Measurements from ENCODE around the gene ZNF672. TPM values are rescaled to one million over a fixed set of nuclear protein-coding genes. Genes with fewer than 3 reads are reported as not detected.

ZNF672 gene
- total RNA-seq, 1 donor from 2014 or later, result 27.6 TPM

DNA sequence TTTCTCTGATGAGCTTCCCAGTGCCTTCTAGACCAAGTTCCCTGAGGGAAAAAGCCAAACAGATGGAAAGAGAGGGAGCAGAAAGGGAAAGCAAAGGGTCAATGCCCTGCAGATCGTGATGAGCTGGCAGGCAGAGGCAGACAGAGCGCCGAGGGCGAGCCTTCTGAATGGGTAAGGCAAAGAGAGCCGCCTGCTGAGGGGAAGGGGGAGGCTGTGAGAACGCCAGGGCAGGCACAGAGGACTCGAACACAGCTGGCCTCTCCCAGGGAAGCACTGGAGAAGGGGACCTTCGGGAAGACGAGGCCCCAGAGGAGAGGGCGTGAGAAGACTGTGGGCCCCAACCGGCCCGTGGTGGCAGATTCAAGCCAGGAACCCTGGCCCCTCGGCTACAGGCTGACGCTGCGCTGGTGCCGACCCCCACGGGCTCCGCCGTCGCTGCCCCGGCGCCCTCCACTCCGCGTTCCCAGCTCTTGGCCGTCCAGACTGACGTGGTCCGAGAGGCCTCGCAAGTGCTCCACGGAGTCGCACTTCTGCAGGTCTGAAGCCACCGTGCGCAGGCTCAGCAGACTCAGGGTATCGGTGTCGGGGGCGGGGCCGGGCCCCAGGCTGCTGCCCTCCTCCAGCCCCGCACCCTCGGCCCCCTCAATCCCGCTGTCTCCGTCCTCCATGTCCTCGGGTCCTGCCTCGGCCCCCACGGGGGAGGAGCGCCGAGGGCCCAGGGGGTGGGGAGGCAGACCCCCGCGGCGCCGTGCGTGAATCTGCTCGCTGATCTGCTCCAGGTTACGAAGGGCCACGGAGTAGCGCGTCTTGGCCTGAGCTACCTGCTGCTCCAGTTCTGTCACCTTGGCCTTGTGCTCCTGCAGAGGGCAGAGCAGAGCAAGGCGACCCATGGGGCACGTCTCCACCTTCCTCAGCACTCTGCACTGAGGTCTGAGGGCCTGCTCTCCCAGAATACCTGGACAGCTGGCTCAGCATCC is 26.2 kb upstream of the ZNF672 start:
- intact Hi-C loops (cut with DNase I), result no loop called here
- DNase-seq (ENCODE audit: low spot score), result no peak
- ATAC-seq, result no peak

DNA sequence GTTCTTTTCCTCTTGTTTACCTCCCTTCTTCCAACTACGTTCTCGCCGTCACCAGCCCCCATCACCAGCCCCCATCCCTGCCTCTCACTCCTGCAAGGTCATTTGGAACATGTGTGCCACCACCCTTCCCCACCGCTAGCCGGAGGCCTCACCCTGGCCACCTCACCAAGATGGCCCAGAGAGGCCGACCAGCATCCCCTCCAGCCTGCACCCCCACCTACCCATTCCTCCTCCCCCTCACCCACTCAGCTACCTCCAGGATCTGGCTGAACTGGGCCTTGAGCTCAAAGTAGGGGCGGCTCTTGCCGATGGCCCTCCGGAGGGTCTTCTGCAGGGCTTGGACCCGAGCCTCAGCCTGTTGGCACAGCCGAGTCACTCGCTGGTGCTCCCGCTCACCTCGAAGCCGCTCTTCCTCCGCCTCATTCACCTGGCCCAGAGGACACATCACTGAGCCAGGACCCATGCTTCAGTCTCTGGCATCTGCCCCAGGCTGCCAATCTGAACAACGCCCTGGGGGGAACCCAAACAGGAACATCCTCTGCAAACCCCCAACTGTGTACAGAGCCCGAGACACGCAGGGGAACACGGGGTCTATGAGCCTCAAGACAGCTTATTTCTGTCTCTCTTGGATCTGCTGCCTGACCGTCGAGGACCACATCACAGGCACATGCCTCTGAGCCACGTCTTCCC is 25.1 kb upstream of the ZNF672 start:
- DNase-seq (ENCODE audit: low spot score), result no peak
- intact Hi-C loops (cut with DNase I), result no loop called here
- ATAC-seq, result no peak

DNA sequence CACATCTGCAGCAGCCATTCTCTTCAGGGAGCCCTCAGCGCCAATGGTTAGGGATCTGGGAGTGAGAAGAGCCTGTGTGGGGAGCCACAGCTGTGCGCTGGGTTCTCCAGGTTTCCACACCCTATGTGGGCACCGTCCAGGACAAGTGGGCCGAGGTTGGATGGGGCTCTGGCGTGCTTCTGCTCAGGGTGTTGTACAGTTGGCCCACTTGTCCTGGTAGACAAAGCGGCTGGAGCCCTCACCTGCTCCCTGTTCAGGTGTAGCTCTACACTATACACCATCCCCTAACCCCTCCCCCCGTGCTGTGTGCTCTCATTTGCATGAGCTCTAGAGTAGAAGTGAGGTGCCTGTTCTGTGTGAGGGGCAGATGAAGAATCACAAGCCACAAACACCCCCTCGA is 24.5 kb upstream of the ZNF672 start:
- ATAC-seq (no peak), DNase-seq (ENCODE audit: low spot score) (no peak)
- intact Hi-C loops (cut with DNase I), result no loop called here

DNA sequence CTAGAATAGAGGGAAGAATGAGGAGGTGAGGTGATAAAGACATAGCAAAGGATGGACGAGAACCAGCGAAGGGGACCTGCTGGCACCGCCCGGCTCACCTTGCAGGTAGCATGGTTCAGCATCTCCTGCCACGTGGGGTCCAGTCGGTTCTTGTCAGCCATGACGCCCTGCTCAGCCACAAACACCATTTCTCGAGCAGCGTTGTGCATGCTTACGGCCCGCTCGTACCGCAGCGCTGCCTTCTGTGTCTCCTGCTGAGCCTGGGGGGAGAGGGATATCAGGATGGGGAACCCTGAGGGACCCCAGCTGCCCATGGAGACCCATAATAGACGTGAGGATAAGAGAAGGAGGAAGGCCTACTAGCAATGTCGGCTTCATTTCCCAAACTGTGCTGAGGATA is 23.7 kb upstream of the ZNF672 start:
- ATAC-seq (no peak), DNase-seq (ENCODE audit: low spot score) (no peak)
- intact Hi-C loops (cut with DNase I), result no loop called here

DNA sequence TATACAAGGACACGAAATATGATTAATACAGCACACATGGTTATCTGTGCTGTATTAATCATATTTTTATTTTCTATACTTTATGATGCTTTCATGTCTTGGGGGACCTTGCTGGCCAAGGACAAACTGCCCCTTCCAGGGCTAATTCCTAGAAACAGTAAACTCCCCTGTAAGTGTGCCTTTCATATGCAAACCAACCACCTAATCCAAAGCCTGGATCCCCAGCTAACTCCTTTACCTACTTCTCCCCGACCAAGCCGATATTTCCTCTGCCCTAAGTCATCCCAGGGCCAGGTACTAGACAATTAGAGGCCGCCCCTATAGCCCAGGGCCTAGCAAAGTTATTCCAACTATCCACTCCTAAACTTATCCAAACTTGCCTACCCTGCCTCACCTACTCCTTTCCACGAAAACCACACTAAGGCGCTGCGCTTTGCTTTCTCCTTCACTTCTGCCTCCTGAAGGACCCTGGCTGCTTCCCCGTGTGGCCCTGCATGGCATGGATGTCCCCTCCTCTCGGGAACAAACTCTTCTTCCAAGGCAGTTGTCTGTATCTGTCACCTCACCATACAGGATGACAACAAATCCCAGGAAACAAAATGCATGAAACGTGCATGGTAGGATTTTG is 22.5 kb upstream of the ZNF672 start:
- no peak for ATAC-seq
- intact Hi-C loops (cut with DNase I), result no loop called here
- DNase-seq (ENCODE audit: low spot score), result no peak

DNA sequence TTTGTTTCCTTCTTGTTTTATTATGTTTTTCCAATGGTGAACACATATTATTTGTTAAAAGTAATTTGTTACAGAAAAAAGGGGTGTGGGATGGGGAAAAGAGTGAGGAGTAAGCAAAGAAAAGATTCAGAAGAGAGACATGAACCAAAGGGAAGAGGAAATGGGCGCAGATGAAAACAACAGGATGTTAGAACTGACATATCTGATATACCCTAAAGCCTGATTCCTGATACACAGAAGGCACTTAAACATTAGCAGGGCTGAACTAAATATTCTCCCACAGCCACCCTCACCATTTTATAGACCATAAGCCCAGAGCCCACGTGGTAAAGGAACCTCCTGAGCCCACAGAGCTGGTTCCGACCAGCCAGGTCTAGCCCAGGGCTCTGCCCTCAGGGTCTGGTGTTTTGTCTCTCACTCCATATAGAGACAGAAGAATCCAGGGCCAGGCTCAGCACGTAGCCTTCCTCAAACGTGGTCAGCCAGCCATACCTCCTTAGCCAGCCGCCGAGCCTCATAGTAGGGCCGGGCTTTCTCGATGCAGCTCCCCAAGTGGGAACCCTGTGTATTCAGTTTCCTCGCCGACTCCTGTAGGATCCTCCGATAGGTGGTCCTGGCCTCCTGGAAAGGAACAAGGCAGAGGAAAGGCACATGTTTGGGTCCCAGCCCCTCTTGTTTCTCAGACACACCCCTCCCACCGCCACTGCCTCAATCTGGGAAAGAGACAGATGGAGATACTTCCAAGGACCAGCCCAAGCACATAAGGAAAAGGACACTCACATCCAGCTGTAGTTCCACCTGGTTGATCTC is 21.8 kb upstream of the ZNF672 start:
- no peak for DNase-seq (ENCODE audit: low spot score)
- no peak for ATAC-seq

DNA sequence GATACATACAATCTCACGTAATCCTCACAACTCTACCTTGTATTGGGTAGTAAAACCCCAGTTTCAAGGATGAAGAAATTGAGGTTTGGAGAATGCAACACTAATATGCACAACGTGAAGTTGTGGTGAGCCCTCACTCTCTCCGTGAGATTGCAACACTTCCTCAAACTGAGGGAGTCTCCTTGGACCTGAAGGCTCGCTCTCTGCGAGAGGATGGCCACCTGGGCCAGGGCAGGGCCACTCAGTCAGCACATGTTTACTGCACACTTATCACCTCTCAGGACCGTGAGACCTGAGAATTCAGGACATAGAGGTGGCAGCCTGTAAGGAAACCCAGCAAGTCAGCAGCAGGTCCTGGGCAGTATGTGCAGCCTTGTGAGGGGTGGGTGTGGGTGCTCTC is 21.0 kb upstream of the ZNF672 start:
- no peak for ATAC-seq
- DNase-seq (ENCODE audit: low spot score), result no peak
- intact Hi-C loops (cut with DNase I), result no loop called here

More for the DNA sequence above, 21.8 kb upstream of the ZNF672 start:
- intact Hi-C loops (cut with DNase I), result no loop called here

DNA sequence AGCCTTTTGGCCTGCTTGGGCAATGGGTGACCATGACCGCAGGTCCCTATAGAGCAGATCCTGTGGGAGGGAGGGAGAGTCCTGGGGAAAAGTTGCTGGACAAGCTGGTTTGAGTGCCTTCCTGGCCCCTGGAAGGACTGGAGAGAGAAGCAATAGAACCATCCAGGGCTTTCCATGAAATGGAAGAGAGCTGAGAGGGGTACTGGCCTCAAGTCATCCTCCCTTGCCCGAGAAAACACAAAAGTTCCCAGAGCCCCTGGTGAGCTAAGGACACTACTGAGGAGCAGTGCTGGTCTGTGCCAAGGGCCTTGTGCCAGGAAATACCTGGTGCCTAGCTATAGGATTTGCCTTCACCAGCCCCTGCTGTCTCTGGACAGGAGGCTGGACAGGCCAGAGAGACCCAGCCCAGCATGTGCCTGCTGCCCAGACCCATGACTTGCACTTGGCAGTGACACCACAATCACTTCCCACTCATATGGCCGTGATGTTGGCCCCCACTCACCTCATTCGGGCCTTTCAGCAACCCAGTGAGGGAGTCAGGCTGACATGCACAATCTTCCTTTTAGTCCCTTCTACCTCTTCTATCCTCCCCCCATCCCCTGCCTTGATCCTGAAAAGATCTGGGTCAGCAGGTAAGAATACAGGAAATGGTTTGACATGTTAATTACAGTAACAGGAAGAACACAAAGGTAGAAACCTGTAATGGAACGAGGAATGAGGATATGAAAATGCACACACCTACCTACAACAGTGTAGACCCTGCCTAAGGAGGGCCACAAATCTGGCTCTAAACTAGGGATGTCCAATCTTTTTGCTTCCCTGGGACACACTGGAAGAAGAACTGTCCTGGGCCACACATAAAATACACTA is 19.3 kb upstream of the ZNF672 start:
- DNase-seq (ENCODE audit: low spot score), result no peak
- intact Hi-C loops (cut with DNase I), result no loop called here
- ATAC-seq, result no peak

DNA sequence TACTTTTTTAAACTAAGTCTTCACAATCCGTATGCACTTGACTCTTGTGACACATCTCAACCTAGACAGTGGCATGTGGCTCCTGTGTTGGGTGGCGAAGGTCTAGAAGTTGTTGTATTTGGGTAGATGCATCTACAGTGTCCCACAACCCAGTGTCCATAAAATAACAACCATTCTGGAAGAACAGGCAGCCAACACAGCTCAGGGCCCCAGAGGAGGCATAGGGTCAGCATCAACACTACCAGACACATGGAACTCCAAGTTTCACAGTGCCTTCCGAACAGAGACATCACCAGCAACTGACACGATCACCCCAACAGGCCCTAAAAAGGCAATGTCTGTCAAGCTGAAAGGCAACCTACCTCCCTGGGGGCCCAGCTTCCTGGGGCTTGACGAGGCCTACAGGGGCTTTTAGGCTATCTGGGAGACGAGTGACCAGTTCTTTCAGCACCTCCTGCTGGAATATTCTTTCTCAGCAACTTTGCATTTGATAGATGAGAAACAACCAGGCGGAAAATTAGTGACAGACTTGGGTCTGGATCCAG is 17.9 kb upstream of the ZNF672 start:
- DNase-seq (ENCODE audit: low spot score), result no peak
- no peak for ATAC-seq
- intact Hi-C loops (cut with DNase I), result no loop called here

DNA sequence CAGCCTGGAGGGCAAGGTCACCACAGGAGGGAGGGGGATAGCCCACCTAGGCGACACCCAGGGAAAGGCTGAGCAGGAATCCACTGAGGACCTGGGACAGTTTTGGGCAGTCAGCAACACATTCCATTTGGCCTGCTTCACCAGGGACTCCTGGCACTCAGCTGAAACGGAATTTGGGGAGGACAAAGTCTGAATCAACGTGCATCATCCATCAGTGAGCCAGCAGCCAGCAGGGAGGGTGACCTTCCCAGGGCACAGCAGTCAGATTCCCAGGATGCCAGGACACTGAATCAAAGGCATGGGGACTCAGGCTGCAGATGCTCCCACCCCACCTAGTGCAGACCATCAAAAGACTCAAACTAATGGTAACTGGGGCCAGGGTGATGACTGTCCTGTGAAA is 16.9 kb upstream of the ZNF672 start:
- intact Hi-C loops (cut with DNase I), result no loop called here
- ATAC-seq (no peak), DNase-seq (ENCODE audit: low spot score) (no peak)

DNA sequence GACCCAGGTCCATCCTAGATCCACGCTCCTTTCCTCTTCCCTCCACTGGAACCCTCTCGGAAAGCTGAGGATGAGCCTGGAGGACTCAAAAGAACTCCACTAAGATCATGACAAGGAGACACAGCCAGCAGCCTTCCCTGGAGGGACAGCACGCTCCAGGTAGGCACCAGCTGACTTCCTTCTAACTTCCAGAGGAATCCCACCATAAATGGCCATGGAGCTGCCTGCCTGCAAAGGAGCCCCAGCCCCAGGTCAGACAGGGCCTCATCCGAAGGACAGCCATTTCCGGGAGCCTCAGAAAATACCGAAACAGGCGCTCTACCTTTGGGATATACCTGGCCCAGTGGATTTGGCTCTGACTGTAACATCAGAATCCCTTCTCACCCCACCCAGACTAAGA is 16.4 kb upstream of the ZNF672 start:
- ATAC-seq (no peak), DNase-seq (ENCODE audit: low spot score) (no peak)
- intact Hi-C loops (cut with DNase I), result no loop called here

DNA sequence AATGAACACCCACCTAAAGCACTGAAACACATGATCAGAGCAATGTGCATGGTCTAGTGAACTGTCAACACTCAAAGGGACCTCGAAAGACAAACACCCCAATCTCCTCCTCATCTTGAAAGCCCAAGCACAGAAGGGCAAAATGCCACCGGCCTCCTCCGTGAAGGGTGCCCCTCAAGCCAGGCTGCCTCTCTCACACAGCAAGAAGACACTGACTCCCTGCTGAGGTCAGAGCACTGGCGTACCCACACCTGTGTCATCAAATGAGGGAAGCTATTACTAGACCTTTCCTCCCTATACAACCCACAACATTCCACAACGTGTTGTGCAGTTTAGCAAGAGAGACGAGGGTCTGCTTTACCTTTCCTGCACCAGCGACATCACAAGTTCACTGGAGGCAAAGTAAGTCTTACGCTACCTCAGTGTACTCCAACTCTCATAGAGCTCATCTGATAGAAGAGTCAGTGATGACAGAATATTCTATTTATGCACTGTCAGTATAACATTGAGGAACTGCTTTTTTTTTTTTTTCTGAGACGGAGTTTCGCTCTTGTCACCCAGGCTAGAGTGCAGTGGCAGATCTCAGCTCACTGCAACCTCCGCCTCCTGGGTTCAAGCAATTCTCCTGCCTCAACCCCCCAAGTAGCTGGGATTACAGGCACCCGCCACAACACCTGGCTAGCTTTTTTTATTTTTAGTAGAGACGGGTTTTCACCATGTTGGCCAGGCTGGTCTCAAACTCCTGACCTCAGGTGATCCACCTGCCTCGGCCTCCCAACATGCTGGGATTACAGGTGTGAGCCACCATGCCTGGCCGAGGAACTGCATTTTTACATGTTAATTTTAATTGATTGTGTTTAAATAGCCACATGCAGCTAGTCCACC is 15.6 kb upstream of the ZNF672 start:
- no peak for DNase-seq (ENCODE audit: low spot score)
- intact Hi-C loops (cut with DNase I), result no loop called here
- ATAC-seq, result no peak

DNA sequence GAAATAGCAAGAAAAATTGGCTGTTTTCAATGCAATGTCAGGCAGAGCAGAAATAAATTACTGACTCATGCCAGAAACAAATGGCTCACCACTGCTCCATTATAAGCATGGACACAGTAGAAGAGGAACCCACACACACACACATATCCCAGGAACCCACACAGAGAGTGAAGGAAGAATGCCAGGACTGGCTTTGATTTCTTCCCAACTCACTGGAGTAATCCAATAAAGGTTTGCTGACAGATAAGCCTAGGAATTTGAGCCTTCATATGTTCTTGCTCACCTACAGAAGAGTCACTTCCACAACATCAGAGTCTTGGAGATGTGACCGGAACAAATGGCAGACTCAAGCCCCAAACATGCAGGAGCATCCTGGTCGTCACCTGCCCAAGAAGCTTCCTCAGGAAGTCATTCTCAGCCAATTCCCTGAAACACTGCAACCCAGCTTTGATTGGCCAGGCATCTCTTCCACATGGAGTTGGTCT is 14.5 kb upstream of the ZNF672 start:
- DNase-seq (ENCODE audit: low spot score) (no peak), ATAC-seq (no peak)
- intact Hi-C loops (cut with DNase I), result no loop called here

DNA sequence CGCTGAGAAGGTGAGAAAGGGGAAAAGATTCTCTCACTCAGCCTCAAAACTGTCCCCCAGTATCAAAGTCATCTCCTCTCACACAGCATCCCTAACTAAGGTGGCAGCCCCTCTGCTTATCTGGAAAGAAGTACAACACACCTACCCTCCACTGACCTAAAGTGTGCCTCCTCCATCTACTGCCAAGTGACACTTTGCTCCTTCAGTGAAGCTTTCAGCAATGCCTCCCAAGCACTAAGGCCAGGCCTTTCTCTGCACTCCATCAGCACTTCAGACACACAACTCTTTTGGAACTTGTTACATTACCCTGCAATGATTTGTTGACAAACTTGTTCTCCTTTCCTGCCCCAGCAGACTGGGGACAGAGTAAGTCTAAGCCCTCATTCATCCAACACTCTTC is 13.7 kb upstream of the ZNF672 start:
- intact Hi-C loops (cut with DNase I), result no loop called here
- ATAC-seq, result no peak
- DNase-seq (ENCODE audit: low spot score), result no peak

DNA sequence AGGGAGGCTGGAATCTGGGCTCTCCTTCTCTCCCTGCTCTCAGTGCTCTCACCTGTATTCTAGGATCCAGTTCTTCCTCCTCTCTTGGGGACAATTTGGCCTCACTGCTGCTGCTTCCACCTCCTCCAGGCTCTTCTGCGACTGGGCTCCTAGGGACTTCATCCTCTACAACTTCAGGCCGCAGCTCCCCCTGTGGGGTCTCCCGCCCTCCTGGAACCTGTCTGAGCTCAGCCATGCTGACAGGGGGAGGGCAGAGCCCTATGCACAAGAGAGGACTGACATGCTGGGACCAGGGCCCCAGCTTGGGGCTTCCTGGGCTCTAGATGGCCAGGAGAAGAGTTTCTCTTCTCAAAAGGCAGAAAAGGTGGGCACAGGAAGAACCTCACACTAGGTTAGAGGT is 13.3 kb upstream of the ZNF672 start:
- intact Hi-C loops (cut with DNase I), result no loop called here
- DNase-seq (ENCODE audit: low spot score), result no peak
- no peak for ATAC-seq

DNA sequence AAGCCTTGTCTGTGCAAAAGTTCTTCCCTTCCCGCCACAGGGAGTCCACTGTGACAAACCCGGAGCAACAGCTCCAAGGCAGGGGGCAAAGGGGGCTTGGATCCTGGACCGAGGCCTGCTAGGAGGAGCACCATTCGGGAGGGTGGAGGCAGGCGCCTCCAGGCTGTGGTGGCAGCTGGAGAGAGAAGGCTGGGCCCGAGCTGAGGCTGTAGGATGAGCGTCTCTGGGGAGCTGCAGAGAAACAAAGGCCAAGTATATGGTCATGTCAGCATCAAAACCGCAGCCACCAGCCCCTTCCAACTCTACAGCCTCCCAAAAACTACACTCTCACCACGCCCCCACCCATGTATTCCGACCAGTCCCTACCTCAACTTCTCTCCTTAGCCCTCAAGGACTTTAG is 12.9 kb upstream of the ZNF672 start:
- intact Hi-C loops (cut with DNase I), result no loop called here
- DNase-seq (ENCODE audit: low spot score) (no peak), ATAC-seq (peak; percentile 0)

DNA sequence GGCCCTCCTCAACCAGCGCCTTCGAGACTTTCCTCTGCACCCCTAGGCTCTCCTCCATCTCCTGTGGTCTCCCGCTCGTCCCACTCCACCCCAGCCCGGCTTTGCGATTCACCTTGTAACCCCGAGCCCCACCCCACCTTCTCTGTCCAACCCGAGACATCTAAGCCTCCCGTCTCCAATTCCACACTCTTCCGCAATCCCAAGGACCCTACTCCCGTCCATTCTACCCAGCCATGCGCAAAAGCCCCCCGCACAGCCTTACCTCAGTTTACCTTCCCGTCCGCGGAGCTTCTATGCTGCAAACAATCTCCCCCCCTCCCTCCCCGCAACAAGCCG is 12.5 kb upstream of the ZNF672 start:
- intact Hi-C loops (cut with DNase I), result no loop called here
- no peak for ATAC-seq
- DNase-seq (ENCODE audit: low spot score), result no peak
